ENCODE measurements around the gene C20orf144.

C20orf144 gene

DNA sequence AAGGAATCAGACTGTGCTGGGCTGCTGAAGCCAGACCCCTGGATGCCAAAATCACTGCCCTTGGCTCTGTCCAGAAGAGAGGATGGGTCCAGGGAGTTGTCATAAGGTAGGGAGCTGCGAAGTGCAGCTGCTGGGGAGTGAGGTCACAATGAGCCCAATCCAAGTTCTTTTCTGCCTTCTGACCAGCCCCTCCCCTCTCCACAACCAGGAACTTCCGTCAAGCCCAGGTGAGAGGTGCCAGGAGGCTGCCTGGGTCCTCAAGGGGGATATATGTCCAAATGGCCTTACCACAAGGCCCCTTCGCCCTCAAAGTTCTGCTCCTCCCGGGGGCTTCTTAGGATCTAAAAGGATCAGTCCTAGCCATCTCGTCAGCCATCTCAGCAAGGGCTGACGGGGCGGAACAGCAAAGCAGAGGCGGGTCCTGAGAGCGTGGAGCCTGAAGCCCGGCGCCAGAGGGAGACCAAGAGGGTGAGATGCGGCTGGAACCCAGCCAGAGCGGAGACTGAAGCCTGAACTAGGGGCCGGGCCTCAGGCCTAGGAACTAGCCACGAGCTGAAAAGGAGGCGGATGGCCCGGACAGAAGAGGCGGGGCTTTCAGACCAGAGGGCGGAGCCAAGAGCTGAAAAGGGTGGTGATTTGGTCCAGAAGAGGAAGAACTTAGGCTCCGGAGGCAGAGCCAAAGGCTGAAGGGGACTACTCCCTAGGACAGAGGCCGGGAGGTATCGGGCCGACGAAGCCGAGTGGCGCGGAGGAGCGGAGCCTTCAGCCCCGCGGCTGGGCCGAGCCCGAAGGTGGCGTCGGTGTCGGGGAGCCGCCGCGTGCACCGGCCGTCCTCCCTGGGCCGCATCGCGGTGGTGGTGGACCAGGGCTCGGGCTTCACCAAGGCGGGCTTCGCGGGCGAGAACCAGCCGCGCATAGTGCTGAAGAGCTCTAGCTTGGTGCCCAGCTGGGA, 4.4 kb downstream of the C20orf144 start, which contains the start of gene ACTL10:
TSS of gene ACTL10 (plus strand) at position 651 of the 952 bp plus-strand sequence. CDS start 555 bp downstream, outside the sequence.
- peak; percentile 96 for DNase-seq

DNA sequence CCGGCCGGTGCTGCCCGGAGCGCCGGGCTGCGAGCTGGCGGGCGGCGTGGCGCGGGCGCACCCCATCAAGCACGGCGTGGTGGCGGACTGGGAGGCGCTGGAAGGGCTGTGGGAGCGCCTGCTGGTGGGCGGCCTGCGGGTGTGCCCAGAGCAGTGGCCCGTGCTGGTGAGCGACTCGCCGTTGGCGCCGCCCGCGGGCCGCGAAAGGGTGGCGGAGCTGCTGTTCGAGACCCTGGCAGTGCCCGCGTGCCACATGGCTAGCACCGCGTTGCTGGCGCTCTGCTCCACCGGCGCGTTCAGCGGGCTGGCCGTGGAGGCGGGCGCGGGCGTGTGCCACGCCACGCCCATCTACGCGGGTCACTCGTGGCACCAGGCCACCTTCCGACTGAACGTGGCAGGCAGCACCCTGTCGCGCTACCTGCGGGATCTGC, 5.1 kb downstream of the C20orf144 start:
- peak; percentile 60 for DNase-seq

DNA sequence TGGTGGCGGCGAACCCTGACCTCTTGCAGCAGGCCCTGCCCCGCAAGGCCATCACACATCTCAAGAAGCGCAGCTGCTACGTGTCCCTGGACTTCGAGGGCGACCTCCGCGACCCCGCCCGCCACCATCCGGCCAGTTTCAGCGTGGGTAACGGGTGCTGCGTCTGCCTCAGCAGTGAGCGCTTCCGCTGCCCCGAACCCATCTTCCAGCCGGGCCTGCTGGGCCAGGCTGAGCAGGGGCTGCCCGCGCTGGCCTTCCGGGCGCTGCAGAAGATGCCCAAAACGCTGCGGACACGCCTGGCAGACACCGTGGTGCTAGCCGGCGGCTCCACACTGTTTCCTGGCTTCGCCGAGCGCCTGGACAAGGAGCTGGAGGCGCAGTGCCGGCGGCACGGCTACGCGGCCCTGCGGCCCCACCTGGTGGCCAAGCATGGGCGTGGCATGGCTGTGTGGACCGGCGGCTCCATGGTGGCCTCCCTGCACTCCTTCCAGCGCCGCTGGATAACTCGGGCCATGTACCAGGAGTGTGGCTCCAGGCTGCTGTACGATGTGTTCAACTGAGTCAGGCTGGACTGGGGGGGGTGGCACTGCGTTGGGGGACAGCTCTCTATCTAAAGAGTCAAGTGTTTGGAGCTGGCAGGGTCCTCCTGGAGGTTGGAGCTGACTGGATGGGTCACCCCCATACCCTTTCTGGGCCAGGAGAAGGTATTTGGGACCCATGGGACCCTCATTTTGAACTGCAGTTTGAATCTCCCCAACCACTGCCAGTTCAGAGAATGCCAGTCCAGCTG, 5.7 kb downstream of the C20orf144 start:
- peak; percentile 86 for DNase-seq

DNA sequence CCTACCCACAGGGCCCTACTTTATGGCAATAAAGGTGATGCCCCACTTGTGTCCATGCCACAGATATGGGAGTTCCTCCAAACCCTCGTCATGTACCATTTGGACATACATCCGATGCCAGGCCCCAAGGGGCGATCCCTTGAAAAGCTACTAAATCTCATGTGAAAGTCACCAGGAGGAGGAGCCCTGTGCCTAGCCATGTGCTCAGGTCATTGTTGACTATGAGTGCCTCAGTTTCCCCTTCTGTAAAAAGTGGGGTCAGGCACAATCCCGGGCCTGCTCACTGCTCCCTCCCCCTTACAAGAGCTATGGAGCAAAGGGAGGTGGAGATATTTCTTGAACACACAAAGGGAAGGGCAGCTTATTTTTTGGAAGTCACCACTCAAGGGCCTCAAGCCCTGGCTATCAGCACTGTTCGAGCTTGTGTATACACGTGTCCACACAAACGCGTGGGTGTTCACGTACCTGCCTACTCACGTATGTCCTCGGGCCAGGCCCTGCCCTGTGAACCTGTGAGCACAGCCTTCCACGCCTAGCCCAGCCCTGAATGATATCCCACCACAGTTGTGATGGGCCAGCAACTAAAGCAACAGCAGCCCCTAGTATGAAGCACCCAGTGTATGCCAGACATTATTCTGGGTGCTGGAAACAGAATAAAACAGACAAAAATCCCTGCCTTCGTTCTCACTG, 6.5 kb downstream of the C20orf144 start:
- DNase-seq, result peak; percentile 20

DNA sequence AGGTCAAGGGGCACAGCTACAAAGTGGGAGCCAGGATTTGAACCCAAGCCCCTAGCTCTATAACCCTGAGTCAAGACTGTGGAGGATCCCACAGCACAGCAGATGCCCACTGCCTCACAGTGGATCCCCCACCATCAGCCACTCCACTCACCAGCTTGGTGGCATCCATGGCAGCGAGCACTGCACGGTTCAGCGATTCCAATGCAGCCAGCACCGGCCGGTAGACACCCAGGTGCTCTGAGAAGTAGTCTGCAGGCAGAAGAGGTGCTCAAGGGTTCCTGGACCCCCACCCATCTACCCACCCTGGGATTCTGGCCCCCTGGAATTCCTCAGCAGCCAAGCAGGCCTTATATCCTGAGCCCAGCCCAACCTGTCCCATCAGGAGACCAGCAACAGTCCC, 7.1 kb downstream of the C20orf144 start:
- DNase-seq, result peak; percentile 16

DNA sequence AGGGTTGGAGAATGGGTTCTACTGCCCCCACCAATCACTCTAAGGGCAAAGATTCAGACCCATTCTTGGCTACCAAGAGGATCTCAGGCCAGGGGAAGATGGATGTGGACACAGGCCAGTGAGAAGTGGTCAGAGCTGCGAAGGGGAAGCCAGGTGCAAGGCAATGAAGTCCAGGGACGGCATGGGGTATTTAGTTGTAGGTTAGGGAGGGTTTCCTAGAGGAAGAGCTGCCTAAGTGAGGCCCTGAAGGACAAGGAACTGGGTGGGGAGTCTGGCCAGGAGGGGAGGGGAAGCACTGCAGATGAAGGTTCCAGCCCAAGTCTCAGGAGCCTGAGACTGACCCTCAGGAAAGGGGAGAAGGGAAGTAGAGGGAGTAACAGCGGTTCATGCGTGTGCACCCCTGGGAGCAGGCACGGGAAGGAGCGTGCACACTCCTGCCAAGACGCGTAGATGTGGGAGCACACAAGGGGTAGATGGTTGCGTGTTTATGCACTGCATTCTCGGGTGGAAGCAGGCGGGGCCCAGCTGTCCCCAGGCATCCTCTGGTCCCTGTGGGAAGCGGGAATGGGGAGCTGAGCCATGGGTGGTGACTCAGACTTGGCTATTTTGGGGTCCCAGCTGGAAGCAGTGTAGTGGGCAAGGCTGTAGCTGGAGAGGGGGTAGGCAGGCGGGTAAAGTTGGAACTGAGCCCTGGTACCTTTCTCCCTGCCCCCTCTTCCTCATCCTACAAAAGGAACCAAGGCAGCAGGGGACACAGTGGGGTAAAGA, 7.9 kb downstream of the C20orf144 start:
- DNase-seq, result peak; percentile 19

DNA sequence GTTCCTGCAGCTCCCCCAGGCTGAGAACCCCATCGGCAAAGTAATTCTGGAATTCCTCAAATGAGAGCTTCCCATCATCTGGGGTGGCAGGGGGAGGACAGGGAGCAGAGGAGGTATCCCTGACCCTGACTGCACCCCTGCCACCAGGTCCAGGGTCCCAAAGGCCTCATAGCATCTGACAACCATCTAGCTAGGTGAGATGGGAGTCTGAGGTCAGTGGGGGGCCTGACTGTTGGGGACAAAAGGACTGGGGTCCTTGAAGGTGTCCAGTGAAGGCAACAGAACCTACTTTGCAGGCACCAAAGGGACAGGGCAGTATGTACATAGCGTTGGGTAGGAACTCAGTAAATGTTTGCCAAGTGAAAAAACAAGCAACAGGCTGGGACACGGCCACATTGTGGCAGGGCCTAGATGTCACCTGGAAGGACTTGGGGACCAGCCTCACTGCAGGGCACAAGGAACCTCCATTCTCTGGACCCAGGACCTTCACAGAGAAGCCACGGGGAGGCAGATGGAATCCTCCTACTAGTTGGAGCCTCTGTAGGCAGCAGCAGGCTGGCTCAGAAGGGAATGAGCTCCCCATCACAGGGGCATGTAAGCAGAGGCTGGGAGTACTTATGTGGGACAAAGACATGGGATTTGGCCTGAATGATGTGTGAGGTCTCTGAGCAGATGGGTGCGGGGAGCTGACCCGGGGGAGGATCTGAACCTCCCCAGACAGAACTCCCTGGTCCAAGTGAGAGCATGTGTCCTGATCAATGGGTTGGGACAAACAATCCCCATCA, 8.8 kb downstream of the C20orf144 start:
- peak; percentile 16 for DNase-seq

DNA sequence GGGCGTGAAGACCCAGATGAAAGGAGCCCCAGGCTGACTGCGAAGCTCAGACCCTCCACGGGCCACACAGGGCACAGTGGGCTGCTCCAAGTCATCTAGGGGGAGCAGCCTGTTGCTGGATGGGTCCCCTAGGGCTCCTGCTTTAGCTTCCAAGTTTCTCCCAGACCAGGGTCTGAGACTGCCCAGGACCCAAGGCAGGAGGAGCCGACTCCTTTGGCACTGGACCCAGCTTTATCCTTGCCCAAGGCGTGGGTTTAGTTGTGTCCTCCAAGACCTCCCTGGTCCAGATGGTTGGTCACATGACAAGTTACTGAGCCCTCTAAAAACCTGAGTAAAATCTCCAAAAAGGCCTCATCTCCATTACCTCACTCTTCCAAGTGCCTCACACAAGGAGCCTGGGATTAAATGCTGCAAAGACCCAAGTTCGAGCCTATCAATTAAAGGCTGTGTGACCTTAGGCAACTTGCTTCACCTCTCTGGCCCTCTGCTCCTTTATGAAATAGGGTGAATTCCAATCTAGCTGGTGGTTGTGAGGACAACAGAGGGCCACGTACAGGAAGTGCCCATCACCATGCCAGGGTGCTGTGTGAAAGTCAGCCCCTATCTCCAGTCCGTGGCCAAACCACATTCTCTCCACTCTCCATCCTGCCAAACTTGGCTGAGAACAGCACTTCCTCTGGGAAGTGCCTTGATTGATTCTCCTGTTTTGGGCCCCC, 9.6 kb downstream of the C20orf144 start:
- peak; percentile 17 for DNase-seq

DNA sequence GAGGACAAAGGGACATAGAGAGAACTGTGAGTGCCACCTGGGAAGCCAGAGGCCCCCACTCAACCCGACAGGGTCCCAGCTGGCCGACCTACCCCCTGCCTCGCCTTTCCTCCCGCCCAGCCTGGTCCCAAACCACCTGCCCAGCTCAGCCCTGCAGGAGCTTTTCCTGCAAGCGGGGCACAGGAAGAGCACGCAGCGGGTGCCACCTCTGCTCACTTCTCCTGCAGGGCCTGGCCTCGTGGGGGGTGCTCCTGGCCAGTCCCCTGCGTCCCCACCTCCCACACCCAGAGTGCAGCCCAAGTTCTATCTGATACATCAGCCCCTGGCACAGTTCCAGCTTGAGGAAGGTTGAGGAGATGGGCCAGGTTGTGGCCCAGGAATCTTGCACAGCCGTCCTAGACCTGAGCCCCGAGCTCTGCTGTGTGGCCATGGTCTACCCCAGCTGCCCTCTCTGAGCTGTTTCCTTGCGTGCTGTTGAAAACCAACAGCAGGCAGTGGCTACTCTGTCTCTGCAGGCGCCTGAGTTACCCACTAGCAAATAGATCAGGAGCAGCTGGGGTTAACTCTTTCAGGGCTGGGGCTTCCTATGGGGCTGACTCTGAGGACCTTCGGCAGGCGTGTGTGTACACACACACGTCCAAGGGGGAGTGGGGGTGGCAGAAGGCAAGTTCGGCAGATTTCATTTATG, 10.4 kb downstream of the C20orf144 start:
- DNase-seq, result peak; percentile 35

DNA sequence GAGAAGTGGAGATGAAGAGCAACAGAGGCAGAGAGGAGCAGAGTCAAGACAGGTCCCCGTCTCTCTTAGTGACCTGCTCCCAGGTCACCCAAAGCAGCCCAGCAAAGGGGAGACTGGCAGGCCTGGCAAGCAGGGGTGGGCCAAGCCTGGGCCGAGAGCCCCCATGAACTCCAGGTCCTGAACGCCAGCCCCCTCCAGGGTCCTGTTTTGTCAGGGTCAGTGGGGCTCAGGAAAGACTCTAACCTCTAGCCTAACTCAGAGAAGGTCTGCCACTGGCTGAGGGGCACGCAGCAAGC, 10.9 kb downstream of the C20orf144 start:
- DNase-seq, result peak; percentile 21

DNA sequence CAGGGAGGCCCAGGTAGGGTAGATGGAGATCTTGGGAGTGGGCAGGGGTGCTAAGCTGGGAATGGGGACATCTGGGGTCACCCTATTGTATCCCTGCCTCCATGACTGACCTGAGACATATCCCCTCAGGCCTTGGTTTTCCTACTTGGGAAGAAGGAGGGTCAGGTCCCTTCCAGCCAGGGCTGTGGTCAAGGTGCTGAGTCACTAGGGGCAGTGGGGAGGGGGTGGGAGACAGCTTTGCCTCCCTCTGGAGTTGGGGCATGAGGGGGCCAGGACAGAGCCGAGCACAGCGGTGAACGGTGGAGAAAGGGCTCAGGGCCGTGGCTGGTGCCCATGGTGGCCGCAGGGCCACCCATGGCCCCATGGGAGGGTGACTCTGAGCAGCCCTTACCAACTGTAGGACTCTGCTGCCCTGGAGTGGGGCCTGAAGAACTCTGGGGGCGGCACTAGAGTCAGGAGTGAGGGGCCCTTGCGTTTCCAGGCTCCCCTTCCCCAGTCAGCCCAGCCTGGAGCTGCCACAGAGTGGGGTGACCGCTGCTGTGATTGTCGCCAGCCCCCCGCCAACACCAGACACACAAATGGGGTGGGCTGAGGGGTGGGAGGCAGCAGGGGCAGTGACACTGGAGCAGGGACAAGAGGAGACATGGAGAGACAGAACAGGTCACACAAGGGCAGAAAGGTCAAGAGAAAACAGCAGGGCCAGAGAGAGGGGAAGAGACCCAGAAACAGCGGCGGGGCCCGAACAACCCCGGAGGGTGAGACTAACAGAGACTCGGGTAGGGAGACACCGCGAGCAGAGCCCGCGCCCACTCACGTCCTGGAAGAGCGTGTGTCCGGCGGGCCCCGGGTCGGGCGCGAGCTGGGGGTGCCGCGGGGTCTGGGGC, 11.5 kb downstream of the C20orf144 start:
- DNase-seq, result peak; percentile 39

DNA sequence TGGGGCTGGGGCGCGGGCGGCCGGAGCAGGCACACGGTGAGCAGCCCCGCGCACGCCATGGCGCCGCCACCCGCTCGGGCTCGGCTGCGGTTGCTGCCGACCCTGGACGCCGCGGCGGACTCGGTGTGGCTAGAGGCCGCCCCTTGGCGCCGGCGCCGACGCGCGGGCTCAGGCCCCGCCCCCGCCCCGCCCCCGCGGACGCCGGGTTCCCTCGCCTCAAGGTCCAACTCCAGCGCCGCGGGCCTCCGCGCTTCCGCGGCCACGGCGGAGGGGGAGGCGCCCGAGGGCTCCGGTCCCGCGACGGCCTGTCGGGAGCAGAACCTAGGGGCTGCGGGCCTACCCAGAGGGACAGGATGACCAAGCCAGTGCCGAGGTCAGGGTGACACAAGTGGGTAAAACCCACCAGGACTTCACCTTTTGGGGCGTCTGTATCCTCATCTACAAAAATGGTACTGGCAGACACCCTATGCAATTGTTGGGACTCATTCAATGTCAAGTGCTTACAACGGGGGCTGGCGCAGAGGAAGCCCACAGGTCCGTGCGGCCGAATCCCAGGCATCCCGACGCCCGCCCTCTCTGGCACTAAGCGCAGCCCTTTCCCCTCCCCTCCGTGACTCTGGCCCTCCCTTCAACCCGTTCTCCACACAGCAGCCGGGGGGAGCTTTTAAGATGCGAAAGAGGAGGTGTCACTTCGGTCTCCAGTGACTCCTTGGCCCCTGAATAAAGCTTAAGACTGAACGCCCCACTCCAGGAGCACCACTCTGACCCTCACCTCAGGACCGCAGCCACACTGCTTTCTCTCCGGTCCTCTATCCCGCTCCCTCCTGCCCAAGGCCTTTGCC, 12.4 kb downstream of the C20orf144 start, which contains the start of gene NECAB3:
TSS of gene NECAB3 (minus strand) at position 135 of the 842 bp plus-strand sequence. CDS start at position 59, 76 bp downstream.
- DNase-seq, result peak; percentile 88

DNA sequence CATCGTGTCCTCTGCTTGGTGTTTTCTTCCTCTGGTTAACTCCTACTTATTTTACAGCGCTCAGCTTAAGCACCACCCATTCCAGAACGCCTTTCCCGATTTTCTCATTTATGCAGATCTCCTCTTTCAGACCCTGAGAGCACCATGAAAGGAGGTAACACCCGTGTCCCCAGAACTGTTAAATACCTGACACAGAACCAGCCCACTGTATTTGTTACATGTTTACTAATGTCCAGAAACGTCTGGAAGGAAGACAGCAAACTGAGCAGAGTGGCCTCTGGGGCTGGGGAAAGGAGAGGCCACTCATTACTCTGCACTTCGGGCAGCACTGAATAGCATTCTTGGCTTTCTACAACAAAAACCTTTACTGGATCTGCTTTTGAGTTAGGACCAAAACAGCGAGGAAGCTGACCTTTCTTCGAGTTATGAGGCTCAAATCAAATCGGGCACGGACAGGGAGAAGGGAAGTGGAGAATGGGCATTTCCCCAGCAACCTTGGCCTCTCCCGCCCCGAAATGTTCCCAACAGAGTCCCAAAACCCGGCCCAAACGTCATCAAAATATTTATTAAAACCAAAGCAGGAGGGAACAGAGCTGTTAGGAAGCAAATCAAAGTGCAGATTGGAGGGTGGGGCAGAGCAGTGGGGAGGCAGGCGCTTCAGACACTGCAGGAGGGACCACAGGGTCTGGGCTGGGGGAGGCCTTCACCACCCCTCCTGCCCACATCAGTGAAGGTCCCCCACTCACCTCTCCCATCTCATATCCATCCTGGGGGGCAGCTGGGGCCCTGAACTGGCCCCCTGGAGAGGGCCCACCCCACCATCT, 13.2 kb downstream of the C20orf144 start:
- DNase-seq, result peak; percentile 27

DNA sequence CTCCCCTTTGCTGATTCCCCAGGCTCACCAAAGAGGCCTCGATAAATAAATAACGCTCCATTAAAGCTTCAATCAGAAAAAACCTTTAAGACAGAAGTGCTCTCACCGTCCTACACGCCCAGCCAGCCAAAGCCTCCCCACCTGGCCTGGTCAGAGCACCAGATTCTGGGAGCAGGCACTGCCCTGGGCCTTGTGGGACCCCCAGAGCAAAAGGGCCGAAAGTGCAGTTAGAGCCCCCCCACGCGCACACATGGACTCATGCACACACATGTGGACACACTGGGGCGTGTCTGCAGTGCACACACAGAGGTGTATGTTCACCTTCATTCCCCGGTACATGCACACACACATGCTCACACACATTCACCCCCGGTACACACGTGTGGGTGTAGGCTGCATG, 14.0 kb downstream of the C20orf144 start:
- peak; percentile 20 for DNase-seq

DNA sequence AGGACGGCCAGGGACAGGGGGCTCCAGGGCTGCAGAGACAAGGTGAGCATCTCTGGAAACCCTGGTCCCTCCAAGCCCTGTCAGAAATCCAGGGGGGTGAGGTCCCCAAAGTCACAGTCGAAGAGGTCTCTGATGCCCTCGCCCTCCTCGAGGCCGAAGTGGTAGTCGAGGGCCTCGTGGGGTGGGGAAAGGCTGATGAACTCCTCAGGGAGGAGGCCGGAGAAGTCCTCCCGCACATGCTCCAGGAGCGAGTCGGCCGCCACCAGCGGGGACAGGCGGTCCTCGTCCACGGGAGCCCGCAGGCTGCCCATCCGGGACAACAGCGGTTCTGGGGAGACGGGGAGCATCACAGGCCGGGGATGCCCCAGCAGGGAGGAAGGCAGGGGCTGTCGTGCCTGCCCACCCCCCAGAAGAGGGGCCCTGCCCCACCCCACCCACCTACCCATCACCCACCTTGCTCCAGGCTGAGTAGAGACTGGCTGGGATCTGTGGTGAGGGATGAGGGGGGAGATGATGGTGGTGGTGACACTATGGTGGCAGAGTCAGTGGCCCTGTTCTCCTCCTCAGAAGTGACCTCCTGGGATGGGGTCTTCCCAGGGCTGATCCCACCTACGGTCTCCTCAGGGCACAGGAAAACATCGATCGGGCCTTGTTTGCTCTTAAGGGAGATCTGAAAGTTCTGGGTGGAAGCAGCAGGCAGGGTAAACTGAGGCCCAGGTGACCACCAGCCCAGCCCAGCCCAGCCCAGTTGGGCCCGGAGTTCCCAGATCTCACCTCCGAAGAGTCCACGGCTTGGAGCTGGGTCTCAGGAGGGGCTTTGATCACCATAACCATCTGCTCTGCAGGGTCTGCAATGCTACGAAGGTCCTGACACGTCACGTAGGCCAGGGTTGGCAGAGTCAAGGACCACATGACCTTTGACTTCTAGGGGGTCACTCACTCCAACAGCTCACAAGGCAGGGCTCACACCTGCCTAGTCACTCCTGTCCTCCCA, 14.8 kb downstream of the C20orf144 start:
- peak; percentile 20 for DNase-seq
